ENCODE results near the gene NSUN2.

GRCh38 chr5:6606884-6607558 lies 25.8 kb downstream of the NSUN2 start:
- TF ChIP-seq, protein P1, sequence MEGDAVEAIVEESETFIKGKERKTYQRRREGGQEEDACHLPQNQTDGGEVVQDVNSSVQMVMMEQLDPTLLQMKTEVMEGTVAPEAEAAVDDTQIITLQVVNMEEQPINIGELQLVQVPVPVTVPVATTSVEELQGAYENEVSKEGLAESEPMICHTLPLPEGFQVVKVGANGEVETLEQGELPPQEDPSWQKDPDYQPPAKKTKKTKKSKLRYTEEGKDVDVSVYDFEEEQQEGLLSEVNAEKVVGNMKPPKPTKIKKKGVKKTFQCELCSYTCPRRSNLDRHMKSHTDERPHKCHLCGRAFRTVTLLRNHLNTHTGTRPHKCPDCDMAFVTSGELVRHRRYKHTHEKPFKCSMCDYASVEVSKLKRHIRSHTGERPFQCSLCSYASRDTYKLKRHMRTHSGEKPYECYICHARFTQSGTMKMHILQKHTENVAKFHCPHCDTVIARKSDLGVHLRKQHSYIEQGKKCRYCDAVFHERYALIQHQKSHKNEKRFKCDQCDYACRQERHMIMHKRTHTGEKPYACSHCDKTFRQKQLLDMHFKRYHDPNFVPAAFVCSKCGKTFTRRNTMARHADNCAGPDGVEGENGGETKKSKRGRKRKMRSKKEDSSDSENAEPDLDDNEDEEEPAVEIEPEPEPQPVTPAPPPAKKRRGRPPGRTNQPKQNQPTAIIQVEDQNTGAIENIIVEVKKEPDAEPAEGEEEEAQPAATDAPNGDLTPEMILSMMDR (IDR thresholded peaks at IDR 0.05), result no peak
- no peak for TF ChIP-seq POLR2A (IDR thresholded peaks at IDR 0.05)

Data from esophagus squamous epithelium (tissue), 4 donors.